ENCODE results near the gene GARIN5A.

GARIN5A gene

DNA sequence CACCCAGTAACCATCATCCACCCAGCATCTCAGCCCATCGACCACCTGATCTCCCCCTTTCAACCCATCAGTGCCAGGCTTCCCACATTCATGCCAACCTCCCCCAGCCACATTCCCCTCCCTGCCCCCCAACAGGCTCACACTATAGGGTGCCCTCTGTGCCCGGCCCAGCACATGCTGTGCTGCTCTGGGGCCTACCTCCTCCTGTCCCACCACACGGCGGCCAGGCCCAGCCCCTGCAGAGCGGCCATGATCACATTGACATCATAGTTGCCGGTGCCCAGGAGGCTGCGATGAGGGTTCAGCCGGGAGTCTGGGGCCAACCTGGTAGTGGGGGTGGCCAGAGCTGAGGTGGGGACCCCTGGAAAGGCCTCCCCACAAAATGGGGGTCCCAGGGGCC lies 30.7 kb upstream of the GARIN5A start:
- no peak for DNase-seq (ENCODE audit: low read depth)
- TF ChIP-seq, protein P1, sequence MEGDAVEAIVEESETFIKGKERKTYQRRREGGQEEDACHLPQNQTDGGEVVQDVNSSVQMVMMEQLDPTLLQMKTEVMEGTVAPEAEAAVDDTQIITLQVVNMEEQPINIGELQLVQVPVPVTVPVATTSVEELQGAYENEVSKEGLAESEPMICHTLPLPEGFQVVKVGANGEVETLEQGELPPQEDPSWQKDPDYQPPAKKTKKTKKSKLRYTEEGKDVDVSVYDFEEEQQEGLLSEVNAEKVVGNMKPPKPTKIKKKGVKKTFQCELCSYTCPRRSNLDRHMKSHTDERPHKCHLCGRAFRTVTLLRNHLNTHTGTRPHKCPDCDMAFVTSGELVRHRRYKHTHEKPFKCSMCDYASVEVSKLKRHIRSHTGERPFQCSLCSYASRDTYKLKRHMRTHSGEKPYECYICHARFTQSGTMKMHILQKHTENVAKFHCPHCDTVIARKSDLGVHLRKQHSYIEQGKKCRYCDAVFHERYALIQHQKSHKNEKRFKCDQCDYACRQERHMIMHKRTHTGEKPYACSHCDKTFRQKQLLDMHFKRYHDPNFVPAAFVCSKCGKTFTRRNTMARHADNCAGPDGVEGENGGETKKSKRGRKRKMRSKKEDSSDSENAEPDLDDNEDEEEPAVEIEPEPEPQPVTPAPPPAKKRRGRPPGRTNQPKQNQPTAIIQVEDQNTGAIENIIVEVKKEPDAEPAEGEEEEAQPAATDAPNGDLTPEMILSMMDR (conservative IDR thresholded peaks at IDR 0.05; ENCODE audit: control insufficient read depth, insufficient read depth, low read depth, low read length): no peak

DNA sequence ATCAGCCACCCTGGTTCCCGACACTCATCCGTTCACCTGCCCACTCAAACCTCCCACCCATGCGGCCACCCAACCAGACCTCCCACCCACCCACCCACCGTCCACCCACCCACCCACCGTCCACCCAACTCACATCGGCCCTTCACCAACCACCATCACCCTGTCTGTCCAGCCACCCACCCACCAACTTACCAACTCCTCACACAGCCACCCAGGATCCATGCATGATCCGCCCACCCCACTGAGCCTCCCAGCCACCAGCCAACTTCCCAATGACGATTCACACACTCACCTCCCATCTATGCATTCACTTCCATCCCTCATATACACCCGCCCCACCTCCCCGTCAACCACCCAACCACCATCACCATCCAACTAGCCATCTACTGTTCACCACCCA lies 30.1 kb upstream of the GARIN5A start:
- no peak for DNase-seq (ENCODE audit: low read depth)
- TF ChIP-seq, protein P1 (conservative IDR thresholded peaks at IDR 0.05; ENCODE audit: control insufficient read depth, insufficient read depth, low read depth, low read length): no peak
- H3K4me3 ChIP-seq (ENCODE audit: control insufficient read depth, low read depth, low read length): no peak overlapping the region

More for the DNA sequence above, 30.7 kb upstream of the GARIN5A start:
- no peak overlapping the region for H3K4me3 ChIP-seq (ENCODE audit: control insufficient read depth, low read depth, low read length)

DNA sequence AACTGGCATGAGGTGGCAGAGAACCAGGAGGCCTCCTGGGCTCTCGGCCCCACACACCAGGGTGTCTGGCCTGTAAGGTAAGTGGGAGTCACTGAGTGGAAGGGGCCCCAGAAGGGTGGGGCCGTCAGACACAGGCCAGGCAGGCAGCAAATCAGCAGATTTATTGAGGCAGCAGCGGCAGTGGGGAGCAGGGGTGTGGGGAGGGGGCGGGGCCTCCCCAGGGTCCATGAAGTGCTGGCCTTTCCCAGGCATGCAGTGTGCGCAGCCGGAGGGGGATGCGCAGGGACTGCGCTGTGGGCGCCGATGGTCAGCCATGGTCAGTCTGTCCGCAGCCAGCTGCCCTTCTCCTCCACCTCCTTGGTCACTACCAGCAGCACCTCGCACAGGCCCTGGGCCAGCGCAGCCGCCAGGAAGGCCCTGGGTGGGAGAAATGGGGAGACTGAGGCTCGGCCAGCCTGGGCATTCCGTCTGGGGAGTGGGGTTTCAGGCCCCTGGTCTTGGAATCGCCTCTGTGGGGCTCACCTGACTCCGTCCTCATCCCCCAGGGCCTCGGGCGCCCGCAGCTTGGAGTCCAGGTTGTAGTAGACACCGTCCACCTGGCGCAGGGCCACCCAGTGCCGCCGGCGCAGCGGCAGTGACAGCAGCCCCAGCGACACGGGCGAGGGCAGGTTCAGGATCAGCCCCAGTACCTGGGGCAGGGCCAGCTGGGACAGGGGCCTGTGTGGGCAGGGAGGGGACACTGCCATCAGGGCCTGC lies 29.4 kb upstream of the GARIN5A start:
- H3K4me3 ChIP-seq (ENCODE audit: control insufficient read depth, low read depth, low read length): no peak overlapping the region
- DNase-seq (ENCODE audit: low read depth): no peak
- TF ChIP-seq, protein P1 (conservative IDR thresholded peaks at IDR 0.05; ENCODE audit: control insufficient read depth, insufficient read depth, low read depth, low read length): no peak

DNA sequence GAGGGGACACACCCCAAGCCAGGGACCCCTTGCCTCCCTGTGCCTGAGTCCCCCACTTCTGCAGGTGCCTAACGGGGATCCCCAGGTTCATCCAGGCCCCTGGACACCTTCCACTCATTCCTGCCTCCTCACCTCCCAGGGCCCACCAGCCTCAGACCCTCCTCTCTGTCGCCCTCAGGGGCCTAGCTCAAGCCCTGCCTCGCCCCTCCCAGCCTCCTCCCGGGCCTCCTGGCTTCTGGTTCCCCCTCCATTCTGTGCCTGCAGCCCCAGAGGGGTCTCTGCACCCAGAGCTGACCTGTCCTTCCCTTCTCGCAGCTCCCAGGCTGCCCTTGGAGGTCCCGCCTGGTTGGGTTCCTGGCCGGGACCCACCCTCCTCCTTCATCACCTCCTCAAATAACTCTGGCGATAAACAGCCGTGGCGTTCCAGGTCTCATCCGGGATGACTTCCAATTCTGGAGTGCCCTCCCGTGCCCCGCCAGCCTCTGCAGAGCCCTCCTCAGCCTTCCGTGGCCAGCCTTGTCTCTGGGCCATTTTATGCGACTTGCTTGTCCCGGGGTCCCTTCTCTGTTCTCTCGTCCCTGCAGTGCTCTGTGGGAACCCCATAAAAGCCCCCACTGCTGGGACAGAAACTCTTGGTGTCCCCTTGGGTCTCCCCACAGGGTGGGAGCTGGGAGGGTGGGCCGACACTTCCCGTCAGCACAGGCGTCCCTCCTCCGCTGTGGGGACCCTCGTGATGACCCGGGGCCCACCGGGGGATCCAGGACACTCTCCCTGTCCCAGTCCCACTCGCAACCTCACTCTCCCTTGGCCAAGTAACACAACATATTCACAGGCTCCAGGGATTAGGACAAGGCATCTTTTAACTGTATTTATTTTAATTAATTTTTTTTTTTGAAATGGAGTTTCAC lies 25.2 kb upstream of the GARIN5A start:
- no peak overlapping the region for H3K4me3 ChIP-seq (ENCODE audit: control insufficient read depth, low read depth, low read length)
- no peak for DNase-seq (ENCODE audit: low read depth)
- TF ChIP-seq, protein P1 (conservative IDR thresholded peaks at IDR 0.05; ENCODE audit: control insufficient read depth, insufficient read depth, low read depth, low read length): no peak

DNA sequence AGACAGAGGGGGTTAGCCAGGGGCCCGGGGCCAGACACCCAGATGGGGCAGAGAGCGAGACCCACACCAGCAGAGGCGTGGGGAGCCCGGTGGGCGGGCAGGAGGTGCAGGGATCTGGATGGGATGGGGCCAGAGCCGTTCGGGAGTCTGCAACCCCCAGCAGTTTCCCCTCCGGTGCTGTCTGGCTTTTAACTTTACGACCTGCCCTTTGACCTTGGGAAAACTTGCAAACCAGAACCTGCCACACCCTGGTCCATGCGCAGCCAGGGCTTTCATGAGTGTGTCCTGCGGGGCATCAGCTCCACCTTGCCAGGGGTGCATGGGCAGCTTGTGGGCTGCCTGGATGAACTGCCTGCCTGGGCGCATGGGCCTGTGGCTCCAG lies 24.5 kb upstream of the GARIN5A start:
- no peak overlapping the region for H3K4me3 ChIP-seq (ENCODE audit: control insufficient read depth, low read depth, low read length)
- no peak for DNase-seq (ENCODE audit: low read depth)
- TF ChIP-seq, protein P1 (conservative IDR thresholded peaks at IDR 0.05; ENCODE audit: control insufficient read depth, insufficient read depth, low read depth, low read length): no peak

DNA sequence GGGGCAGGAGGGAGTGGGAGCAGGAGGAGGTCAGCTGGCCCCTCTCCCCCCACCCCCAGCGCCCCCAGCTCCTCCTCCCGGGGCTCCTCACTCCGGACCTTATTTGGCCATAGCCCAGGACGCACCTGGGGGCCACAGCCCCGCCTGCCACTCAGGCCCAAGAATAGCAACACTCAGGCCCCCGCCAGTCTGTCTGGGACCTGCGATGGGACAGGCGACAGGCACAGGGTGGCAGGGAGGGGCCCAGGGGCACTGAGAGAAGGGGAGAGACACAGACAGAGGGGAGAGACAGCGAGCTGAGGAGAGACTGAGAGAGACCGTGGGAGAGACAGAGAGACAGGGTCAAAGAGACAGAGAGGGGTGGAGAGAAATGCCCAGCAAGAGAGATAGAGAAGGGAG lies 24.1 kb upstream of the GARIN5A start:
- TF ChIP-seq, protein P1 (conservative IDR thresholded peaks at IDR 0.05; ENCODE audit: control insufficient read depth, insufficient read depth, low read depth, low read length): no peak
- H3K4me3 ChIP-seq (ENCODE audit: control insufficient read depth, low read depth, low read length): no peak overlapping the region
- DNase-seq (ENCODE audit: low read depth): no peak
